ENCODE measurements around the gene GNRHR. TPM values are rescaled to one million over a fixed set of nuclear protein-coding genes. Genes with fewer than 3 reads are reported as not detected.

GNRHR gene
- total and polyA plus RNA-seq, 2 experiments from 2014 or later: 0.10 TPM; not detected in 1

DNA sequence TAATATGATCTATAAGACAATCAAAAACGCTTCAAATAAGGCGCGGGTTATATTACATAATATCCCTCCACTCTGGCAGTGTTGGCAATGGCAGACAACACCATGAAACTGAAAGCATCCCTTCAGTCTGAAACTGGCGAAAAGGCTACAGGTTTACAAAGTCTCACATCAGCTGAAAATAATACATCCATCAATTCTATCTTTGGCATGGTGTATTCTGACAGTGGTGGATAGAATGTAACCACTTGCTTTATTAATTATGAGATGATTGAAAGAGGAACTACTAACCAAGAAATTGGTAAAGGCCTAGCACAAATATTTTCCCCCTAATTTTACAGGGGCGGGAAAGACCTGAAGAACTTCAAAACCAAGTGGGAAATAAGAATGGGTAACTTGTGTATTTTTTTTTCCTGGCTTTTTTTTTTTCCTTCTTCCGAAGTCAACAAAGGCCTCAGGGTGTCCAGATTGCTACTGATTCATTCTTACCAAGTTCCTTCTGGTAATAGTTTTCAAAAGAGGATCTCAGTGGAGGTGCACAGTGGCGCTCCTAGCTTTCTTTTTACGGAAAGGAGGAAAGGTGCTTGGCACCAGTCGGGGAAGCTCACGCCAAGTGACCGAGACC, 54.0 kb downstream of the GNRHR start:
- Histone ChIP-seq H3K27ac (ENCODE audit: low read depth) (peak overlapping the region; percentile 90), H3K27me3 (ENCODE audit: insufficient read depth) (no peaks in the 10 kb centered on the region), H3K79me2 (replicated peaks; ENCODE audit: insufficient read depth) (peaks cover 83% of the 10 kb centered on the region), H3K36me3 (ENCODE audit: insufficient read depth) (peaks cover 3% of the 10 kb centered on the region; the same call in 1 of the 2 replicates), H3K9me2 (ENCODE audit: insufficient read depth) (no peaks in the 10 kb centered on the region), H3K4me1 (ENCODE audit: insufficient read depth) (peaks cover 8% of the 10 kb centered on the region), H4K20me1 (replicated peaks; ENCODE audit: insufficient read depth) (no peaks in the 10 kb centered on the region), H3K4me2 (peak overlapping the region; percentile 92), H2AFZ (peak overlapping the region; percentile 75; the same call in 1 of the 2 replicates), H3K4me3 (peak overlapping the region; percentile 85), H3F3A (replicated peaks; ENCODE audit: low read depth) (no peaks in the 10 kb centered on the region)
- H3K27ac Mint-ChIP-seq: peak overlapping the region; percentile 95
- no peaks in the 10 kb centered on the region for H3K27me3 Mint-ChIP-seq (ENCODE audit: insufficient read depth, low read depth, poor library complexity)
- no peaks in the 10 kb centered on the region for H3K9me3 Mint-ChIP-seq
- ATAC-seq: peak; percentile 55
- H3K4me1 Mint-ChIP-seq: peaks cover 11% of the 10 kb centered on the region
- DNase-seq (ENCODE audit: low spot score): no peak
- peak overlapping the region; percentile 88 for H3K4me3 Mint-ChIP-seq
- TF ChIP-seq, protein P1, sequence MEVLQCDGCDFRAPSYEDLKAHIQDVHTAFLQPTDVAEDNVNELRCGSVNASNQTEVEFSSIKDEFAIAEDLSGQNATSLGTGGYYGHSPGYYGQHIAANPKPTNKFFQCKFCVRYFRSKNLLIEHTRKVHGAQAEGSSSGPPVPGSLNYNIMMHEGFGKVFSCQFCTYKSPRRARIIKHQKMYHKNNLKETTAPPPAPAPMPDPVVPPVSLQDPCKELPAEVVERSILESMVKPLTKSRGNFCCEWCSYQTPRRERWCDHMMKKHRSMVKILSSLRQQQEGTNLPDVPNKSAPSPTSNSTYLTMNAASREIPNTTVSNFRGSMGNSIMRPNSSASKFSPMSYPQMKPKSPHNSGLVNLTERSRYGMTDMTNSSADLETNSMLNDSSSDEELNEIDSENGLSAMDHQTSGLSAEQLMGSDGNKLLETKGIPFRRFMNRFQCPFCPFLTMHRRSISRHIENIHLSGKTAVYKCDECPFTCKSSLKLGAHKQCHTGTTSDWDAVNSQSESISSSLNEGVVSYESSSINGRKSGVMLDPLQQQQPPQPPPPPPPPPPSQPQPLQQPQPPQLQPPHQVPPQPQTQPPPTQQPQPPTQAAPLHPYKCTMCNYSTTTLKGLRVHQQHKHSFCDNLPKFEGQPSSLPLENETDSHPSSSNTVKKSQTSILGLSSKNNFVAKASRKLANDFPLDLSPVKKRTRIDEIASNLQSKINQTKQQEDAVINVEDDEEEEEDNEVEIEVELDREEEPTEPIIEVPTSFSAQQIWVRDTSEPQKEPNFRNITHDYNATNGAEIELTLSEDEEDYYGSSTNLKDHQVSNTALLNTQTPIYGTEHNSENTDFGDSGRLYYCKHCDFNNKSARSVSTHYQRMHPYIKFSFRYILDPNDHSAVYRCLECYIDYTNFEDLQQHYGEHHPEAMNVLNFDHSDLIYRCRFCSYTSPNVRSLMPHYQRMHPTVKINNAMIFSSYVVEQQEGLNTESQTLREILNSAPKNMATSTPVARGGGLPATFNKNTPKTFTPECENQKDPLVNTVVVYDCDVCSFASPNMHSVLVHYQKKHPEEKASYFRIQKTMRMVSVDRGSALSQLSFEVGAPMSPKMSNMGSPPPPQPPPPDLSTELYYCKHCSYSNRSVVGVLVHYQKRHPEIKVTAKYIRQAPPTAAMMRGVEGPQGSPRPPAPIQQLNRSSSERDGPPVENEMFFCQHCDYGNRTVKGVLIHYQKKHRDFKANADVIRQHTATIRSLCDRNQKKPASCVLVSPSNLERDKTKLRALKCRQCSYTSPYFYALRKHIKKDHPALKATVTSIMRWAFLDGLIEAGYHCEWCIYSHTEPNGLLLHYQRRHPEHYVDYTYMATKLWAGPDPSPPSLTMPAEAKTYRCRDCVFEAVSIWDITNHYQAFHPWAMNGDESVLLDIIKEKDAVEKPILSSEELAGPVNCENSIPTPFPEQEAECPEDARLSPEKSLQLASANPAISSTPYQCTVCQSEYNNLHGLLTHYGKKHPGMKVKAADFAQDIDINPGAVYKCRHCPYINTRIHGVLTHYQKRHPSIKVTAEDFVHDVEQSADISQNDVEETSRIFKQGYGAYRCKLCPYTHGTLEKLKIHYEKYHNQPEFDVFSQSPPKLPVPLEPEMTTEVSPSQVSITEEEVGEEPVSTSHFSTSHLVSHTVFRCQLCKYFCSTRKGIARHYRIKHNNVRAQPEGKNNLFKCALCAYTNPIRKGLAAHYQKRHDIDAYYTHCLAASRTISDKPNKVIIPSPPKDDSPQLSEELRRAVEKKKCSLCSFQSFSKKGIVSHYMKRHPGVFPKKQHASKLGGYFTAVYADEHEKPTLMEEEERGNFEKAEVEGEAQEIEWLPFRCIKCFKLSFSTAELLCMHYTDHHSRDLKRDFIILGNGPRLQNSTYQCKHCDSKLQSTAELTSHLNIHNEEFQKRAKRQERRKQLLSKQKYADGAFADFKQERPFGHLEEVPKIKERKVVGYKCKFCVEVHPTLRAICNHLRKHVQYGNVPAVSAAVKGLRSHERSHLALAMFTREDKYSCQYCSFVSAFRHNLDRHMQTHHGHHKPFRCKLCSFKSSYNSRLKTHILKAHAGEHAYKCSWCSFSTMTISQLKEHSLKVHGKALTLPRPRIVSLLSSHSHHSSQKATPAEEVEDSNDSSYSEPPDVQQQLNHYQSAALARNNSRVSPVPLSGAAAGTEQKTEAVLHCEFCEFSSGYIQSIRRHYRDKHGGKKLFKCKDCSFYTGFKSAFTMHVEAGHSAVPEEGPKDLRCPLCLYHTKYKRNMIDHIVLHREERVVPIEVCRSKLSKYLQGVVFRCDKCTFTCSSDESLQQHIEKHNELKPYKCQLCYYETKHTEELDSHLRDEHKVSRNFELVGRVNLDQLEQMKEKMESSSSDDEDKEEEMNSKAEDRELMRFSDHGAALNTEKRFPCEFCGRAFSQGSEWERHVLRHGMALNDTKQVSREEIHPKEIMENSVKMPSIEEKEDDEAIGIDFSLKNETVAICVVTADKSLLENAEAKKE (CRISPR knock-in tag; IDR thresholded peaks at IDR 0.05): no peak
- TF ChIP-seq, protein P2, sequence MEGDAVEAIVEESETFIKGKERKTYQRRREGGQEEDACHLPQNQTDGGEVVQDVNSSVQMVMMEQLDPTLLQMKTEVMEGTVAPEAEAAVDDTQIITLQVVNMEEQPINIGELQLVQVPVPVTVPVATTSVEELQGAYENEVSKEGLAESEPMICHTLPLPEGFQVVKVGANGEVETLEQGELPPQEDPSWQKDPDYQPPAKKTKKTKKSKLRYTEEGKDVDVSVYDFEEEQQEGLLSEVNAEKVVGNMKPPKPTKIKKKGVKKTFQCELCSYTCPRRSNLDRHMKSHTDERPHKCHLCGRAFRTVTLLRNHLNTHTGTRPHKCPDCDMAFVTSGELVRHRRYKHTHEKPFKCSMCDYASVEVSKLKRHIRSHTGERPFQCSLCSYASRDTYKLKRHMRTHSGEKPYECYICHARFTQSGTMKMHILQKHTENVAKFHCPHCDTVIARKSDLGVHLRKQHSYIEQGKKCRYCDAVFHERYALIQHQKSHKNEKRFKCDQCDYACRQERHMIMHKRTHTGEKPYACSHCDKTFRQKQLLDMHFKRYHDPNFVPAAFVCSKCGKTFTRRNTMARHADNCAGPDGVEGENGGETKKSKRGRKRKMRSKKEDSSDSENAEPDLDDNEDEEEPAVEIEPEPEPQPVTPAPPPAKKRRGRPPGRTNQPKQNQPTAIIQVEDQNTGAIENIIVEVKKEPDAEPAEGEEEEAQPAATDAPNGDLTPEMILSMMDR (conservative IDR thresholded peaks at IDR 0.05; ENCODE audit: low read depth in 2 of 2): no peak
- no peak for TF ChIP-seq JUNB (IDR thresholded peaks at IDR 0.05; ENCODE audit: unreplicated experiment)
- TF ChIP-seq EZH2 (IDR thresholded peaks at IDR 0.05; ENCODE audit: low read depth, unreplicated experiment): no peak
- TF ChIP-seq, protein P3, sequence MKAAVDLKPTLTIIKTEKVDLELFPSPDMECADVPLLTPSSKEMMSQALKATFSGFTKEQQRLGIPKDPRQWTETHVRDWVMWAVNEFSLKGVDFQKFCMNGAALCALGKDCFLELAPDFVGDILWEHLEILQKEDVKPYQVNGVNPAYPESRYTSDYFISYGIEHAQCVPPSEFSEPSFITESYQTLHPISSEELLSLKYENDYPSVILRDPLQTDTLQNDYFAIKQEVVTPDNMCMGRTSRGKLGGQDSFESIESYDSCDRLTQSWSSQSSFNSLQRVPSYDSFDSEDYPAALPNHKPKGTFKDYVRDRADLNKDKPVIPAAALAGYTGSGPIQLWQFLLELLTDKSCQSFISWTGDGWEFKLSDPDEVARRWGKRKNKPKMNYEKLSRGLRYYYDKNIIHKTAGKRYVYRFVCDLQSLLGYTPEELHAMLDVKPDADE (IDR thresholded peaks at IDR 0.05): no peak
- TF ChIP-seq NANOG (IDR thresholded peaks at IDR 0.05; ENCODE audit: borderline replicate concordance): no peak
- no peak for TF ChIP-seq ZNF114 (CRISPR knock-in tag; IDR thresholded peaks at IDR 0.05)
- no peak for TF ChIP-seq EZH2phosphoT487 (IDR thresholded peaks at IDR 0.05; ENCODE audit: unreplicated experiment)
- TF ChIP-seq, protein P4, sequence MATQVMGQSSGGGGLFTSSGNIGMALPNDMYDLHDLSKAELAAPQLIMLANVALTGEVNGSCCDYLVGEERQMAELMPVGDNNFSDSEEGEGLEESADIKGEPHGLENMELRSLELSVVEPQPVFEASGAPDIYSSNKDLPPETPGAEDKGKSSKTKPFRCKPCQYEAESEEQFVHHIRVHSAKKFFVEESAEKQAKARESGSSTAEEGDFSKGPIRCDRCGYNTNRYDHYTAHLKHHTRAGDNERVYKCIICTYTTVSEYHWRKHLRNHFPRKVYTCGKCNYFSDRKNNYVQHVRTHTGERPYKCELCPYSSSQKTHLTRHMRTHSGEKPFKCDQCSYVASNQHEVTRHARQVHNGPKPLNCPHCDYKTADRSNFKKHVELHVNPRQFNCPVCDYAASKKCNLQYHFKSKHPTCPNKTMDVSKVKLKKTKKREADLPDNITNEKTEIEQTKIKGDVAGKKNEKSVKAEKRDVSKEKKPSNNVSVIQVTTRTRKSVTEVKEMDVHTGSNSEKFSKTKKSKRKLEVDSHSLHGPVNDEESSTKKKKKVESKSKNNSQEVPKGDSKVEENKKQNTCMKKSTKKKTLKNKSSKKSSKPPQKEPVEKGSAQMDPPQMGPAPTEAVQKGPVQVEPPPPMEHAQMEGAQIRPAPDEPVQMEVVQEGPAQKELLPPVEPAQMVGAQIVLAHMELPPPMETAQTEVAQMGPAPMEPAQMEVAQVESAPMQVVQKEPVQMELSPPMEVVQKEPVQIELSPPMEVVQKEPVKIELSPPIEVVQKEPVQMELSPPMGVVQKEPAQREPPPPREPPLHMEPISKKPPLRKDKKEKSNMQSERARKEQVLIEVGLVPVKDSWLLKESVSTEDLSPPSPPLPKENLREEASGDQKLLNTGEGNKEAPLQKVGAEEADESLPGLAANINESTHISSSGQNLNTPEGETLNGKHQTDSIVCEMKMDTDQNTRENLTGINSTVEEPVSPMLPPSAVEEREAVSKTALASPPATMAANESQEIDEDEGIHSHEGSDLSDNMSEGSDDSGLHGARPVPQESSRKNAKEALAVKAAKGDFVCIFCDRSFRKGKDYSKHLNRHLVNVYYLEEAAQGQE (IDR thresholded peaks at IDR 0.05; ENCODE audit: unreplicated experiment): no peak
- no peak for TF ChIP-seq ZNF331 (CRISPR knock-in tag; IDR thresholded peaks at IDR 0.05; ENCODE audit: low read depth)
- TF ChIP-seq STAT1 (IDR thresholded peaks at IDR 0.05; ENCODE audit: unreplicated experiment): no peak
- no peak for TF ChIP-seq CREB1 (CRISPR knock-in tag; IDR thresholded peaks at IDR 0.05; ENCODE audit: low read depth)
- no peak for TF ChIP-seq POLR2AphosphoS5 (IDR thresholded peaks at IDR 0.05; ENCODE audit: low read depth)
- peaks cover 4% of the 10 kb centered on the region; the same call in 2 of the 3 replicates for H3K36me3 Mint-ChIP-seq (ENCODE audit: low read depth)

Measured in GM23338 (cell line).